Mesodermal cell (in vitro differentiated cells): ENCODE data around the gene ITPR2.

Source experiments
- H3K27ac ChIP-seq: 2 replicates; pipeline ENCODE4 v1.7.0; 2013; ENCODE audit warnings: mild to moderate bottlenecking, low read depth, low read length, moderate library complexity; ENCODE audit not compliant: severe bottlenecking
- H3K36me3 ChIP-seq: 2 replicates; pipeline ENCODE4 v1.7.1; 2013; ENCODE audit warnings: mild to moderate bottlenecking, low read length, moderate library complexity; ENCODE audit not compliant: control insufficient read depth, insufficient read depth
- H3K4me1 ChIP-seq: one replicate; pipeline ENCODE4 v1.7.1; 2013; ENCODE audit warnings: mild to moderate bottlenecking, low read length; ENCODE audit not compliant: insufficient read depth, control insufficient read depth, poor library complexity, severe bottlenecking
- H3K4me3 ChIP-seq: 2 replicates; pipeline ENCODE4 v1.7.0; 2013; ENCODE audit warnings: low read length, control low read depth, mild to moderate bottlenecking; ENCODE audit not compliant: insufficient read depth, poor library complexity, severe bottlenecking; ENCODE audit errors: extremely low read depth
- H3K9me3 ChIP-seq: 2 replicates; pipeline ENCODE4 v1.7.1; 2013; ENCODE audit warnings: mild to moderate bottlenecking, low read length, moderate library complexity; ENCODE audit not compliant: control insufficient read depth
- WGBS, 2 experiments: methylation state at CpG; one replicate each; pipeline ENCODE4 v1.1.5; 2013; ENCODE audit warnings: missing lambda C conversion rate in 2 of 2; ENCODE audit not compliant: insufficient coverage in 2 of 2; 5-methylcytosine and 5-hydroxymethylcytosine counted together

ITPR2 gene

DNA sequence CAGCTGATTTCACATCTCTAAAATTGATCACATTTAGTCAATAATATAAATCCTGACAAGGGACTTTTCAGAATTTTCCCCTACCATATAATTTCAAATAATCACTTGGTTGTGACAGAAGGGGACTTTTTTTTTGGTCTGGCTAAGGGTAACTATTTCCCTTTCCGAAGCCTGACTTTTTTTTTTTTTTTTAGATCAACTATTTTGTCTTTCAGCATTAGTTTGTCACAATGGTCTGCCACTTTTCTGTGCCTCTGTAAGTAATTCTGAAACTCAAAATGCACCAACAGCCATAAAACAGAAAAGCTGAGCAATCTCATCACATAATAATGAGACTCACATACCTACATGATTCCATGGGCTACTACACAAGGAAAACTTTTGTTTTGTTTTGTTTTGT is 371.2 kb downstream of the ITPR2 start:
- H3K4me3 ChIP-seq, result no peak overlapping the region
- WGBS, 2 experiments, result no CpG with 5 or more reads among the region's 1 CpG
- H3K36me3 ChIP-seq, result no peaks in the 10 kb centered on the region
- no peak overlapping the region for H3K27ac ChIP-seq
- no peaks in the 10 kb centered on the region for H3K9me3 ChIP-seq
- H3K4me1 ChIP-seq, result no peaks in the 10 kb centered on the region

DNA sequence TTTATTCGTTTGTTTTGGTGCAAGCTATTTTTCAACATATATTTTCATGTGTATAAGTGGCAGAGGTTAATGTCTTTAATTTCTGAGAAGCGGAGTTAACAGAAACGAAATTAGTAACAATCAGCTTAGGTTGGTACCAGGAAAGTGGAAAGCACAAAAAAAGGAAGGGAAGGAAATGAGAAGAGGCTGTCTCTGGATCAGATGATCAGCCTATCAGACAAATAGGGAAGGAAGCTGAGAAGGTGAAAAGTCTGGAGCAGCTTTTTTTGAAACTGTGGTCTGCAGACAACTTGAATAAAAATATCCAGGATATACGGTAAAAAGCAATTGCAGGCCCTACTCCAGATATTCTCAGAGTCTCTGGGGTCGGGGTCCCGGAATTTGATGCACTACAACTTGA is 372.6 kb downstream of the ITPR2 start:
- WGBS, 2 experiments, result 94 to 95% methylated on average over 5 of the region's 6 CpGs
- no peaks in the 10 kb centered on the region for H3K4me1 ChIP-seq
- no peak overlapping the region for H3K27ac ChIP-seq
- H3K9me3 ChIP-seq, result no peaks in the 10 kb centered on the region
- no peaks in the 10 kb centered on the region for H3K36me3 ChIP-seq
- no peak overlapping the region for H3K4me3 ChIP-seq

GRCh38 chr12:26455936-26456574 is 376.9 kb downstream of the ITPR2 start:
- no peak overlapping the region for H3K4me3 ChIP-seq
- H3K36me3 ChIP-seq, result no peaks in the 10 kb centered on the region
- 69 to 100% methylated on average over 2 to 3 of the region's 3 CpGs for WGBS, 2 experiments
- H3K9me3 ChIP-seq, result no peaks in the 10 kb centered on the region
- H3K27ac ChIP-seq, result no peak overlapping the region
- H3K4me1 ChIP-seq, result no peaks in the 10 kb centered on the region

- no peak overlapping the region for H3K27ac ChIP-seq
- no peaks in the 10 kb centered on the region for H3K4me1 ChIP-seq
- 40% methylated on average over 1 of the region's 3 CpGs; no CpG with 5 or more reads in 1 of the 2 experiments for WGBS, 2 experiments
Measured at GRCh38 chr12:26453246-26453645, 379.7 kb downstream of the ITPR2 start.

DNA sequence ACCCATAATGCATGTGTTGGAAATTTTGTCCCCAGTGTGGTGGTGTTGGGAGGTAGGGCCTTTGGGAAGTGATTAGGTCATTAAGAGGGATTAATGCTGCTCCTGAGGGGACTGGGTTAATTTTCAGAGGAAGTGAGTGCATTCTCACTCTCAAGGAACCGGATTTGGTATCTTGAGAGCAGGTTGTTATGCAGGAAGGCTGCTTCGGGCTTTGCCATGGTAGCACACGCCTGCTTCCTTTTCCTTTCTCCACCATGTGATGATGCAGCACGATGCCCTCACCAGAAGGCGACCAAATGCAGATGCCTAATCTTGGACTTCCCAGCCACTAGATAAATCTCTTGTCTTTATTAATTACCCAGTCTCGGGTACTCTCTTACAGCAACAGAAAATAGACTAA is 380.5 kb downstream of the ITPR2 start:
- H3K9me3 ChIP-seq, result no peaks in the 10 kb centered on the region
- whole genome bisulfite sequencing, 2 experiments, result 80 to 100% methylated on average over 1 to 2 of the region's 6 CpGs
- no peaks in the 10 kb centered on the region for H3K4me1 ChIP-seq
- no peak overlapping the region for H3K27ac ChIP-seq
- H3K4me3 ChIP-seq, result no peak overlapping the region
- H3K36me3 ChIP-seq, result no peaks in the 10 kb centered on the region

More at GRCh38 chr12:26453246-26453645, 379.7 kb downstream of the ITPR2 start:
- H3K4me3 ChIP-seq, result no peak overlapping the region
- no peaks in the 10 kb centered on the region for H3K9me3 ChIP-seq
- H3K36me3 ChIP-seq, result no peaks in the 10 kb centered on the region

DNA sequence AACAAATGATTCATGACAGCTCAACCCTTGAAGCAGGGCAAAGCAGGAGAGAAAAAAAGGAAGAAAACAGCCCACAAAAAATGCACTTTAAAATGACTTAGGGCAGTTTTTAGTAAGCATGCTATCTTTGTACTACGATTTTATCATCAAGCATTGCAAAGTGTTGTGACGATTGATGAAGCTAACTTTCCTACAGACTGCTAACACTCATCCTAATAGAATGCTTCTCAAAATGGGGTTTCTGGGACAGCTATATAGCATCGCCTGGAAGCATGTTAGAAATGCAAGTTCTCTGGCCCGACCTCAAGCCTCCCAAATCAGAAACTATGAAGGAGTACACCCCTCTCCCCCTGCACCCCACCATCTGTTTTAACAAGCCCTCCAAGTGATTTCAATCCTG is 381.2 kb downstream of the ITPR2 start:
- 100% methylated on average over 3 to 4 of the region's 4 CpGs for WGBS, 2 experiments
- H3K4me1 ChIP-seq, result no peaks in the 10 kb centered on the region
- H3K36me3 ChIP-seq, result no peaks in the 10 kb centered on the region
- no peaks in the 10 kb centered on the region for H3K9me3 ChIP-seq
- H3K27ac ChIP-seq, result no peak overlapping the region
- no peak overlapping the region for H3K4me3 ChIP-seq

DNA sequence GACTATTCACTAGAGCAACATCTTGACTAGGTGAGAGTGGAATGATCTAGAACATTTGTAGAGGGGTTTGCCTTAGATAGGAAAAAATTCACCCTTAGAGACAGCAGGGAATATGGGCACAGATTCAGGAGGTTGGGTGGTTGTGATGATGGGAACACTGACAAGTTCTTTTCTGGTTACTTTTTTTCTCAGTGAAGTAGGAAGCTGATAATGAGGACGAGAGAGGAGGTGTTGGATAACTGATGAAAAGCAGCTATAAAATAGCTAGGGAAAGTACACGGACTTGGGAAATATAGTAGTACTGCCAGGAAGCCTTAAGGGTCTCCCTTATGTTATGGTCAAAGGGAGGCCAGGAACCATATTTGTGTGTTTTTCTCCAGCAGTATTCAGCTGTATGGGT is 387.1 kb downstream of the ITPR2 start:
- Histone ChIP-seq H3K9me3 (no peaks in the 10 kb centered on the region), H3K4me3 (no peak overlapping the region), H3K27ac (no peak overlapping the region), H3K36me3 (no peaks in the 10 kb centered on the region), H3K4me1 (no peaks in the 10 kb centered on the region)
- WGBS, 2 experiments, result 80 to 100% methylated on average over 1 to 2 of the region's 2 CpGs

DNA sequence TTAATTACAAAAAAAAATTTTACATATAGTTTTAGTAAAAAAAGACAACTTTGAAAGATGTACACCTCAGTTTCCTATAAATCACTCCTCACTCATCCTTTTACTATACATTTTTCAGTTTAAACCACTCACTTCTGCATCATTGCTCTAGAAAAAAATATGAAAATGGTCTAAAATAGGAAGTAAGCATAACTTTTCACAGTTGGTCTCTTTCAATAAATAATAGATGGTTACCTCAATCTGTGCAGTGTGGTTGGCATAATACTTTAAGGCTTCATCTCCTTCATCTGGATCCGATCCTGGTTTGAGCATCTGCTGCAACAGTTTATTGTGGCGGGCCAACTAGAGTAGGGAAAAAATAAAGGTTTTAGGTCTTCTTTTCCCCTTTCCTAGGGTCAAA is 389.7 kb downstream of the ITPR2 start:
- no peaks in the 10 kb centered on the region for H3K4me1 ChIP-seq
- H3K9me3 ChIP-seq, result no peaks in the 10 kb centered on the region
- H3K27ac ChIP-seq, result no peak overlapping the region
- 80% methylated on average over 1 of the region's 2 CpGs; no CpG with 5 or more reads in 1 of the 2 experiments for WGBS, 2 experiments
- no peaks in the 10 kb centered on the region for H3K36me3 ChIP-seq
- no peak overlapping the region for H3K4me3 ChIP-seq

GRCh38 chr12:26441434-26441833 is 391.6 kb downstream of the ITPR2 start:
- no peak overlapping the region for H3K4me3 ChIP-seq
- no peaks in the 10 kb centered on the region for H3K9me3 ChIP-seq
- 75% methylated on average over 1 of the region's 1 CpG; no CpG with 5 or more reads in 1 of the 2 experiments for WGBS, 2 experiments
- H3K36me3 ChIP-seq, result no peaks in the 10 kb centered on the region
- no peak overlapping the region for H3K27ac ChIP-seq
- H3K4me1 ChIP-seq, result no peaks in the 10 kb centered on the region

DNA sequence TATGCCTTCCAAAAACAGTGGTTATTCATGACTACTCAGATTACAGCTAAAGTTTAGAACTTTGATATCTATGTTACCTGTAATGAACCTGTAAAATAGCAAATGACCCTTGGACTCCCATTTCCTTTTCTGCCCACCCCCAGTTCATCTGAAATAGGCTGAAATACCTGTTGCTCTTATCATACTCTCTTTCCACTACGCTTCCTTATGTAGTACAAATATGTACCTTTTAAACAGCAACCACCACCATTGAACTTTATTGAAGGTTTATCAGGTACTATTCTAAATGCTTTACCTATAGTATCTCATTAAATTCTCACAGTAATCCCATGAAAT is 398.0 kb downstream of the ITPR2 start:
- 80 to 100% methylated on average over 1 of the region's 1 CpG for WGBS, 2 experiments
- Histone ChIP-seq H3K27ac (no peak overlapping the region), H3K9me3 (no peaks in the 10 kb centered on the region)

GRCh38 chr12:26434299-26435068 is 398.5 kb downstream of the ITPR2 start:
- WGBS, 2 experiments, result 50 to 67% methylated on average over 1 of the region's 4 CpGs
- no peak overlapping the region for H3K4me3 ChIP-seq
- H3K4me1 ChIP-seq, result no peaks in the 10 kb centered on the region
- no peaks in the 10 kb centered on the region for H3K9me3 ChIP-seq
- H3K36me3 ChIP-seq, result no peaks in the 10 kb centered on the region
- H3K27ac ChIP-seq, result no peak overlapping the region

More for the DNA sequence above, 398.0 kb downstream of the ITPR2 start:
- no peak overlapping the region for H3K4me3 ChIP-seq
- no peaks in the 10 kb centered on the region for H3K36me3 ChIP-seq
- H3K4me1 ChIP-seq, result no peaks in the 10 kb centered on the region
